ENCODE data around the gene KRTAP17-1.

Gene KRTAP17-1

GRCh38 chr17:41304091-41304490 is 11.4 kb downstream of the KRTAP17-1 start:
- Mint-ChIP-seq H3K36me3 (ENCODE audit: low read depth) (no peaks in the 10 kb centered on the region), H3K27me3 (ENCODE audit: low read depth, poor library complexity) (peaks cover 8% of the 10 kb centered on the region), H3K9me3 (peaks cover 8% of the 10 kb centered on the region), H3K4me1 (no peaks in the 10 kb centered on the region), H3K27ac (no peak overlapping the region), H3K4me3 (no peak overlapping the region)
- DNase-seq = no peak
- TF ChIP-seq, protein P1, sequence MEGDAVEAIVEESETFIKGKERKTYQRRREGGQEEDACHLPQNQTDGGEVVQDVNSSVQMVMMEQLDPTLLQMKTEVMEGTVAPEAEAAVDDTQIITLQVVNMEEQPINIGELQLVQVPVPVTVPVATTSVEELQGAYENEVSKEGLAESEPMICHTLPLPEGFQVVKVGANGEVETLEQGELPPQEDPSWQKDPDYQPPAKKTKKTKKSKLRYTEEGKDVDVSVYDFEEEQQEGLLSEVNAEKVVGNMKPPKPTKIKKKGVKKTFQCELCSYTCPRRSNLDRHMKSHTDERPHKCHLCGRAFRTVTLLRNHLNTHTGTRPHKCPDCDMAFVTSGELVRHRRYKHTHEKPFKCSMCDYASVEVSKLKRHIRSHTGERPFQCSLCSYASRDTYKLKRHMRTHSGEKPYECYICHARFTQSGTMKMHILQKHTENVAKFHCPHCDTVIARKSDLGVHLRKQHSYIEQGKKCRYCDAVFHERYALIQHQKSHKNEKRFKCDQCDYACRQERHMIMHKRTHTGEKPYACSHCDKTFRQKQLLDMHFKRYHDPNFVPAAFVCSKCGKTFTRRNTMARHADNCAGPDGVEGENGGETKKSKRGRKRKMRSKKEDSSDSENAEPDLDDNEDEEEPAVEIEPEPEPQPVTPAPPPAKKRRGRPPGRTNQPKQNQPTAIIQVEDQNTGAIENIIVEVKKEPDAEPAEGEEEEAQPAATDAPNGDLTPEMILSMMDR (IDR thresholded peaks at IDR 0.05) = no peak

DNA sequence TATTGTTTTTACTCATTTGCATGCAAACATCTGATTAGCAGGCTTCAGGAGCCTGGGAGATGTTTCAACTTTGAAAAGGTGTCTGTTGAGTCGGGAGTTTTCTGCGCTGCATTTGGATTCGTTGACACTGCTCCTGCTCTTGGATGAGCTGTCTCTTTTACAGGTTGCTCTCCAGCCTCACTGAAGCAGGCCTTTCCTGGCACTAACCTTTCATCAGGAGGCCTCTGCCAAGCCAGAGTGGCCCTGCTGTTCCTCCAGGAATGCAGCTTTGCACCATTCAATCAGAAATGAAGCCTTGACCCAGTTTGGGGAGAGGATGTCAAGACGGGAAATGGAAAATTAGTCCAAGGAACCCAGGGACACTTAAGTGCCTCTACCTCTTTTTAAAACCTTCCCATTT is 12.5 kb downstream of the KRTAP17-1 start:
- H3K36me3 Mint-ChIP-seq (ENCODE audit: low read depth) = no peaks in the 10 kb centered on the region
- no peak overlapping the region for H3K4me3 Mint-ChIP-seq
- peaks cover 14% of the 10 kb centered on the region for H3K9me3 Mint-ChIP-seq
- TF ChIP-seq, protein P1 (IDR thresholded peaks at IDR 0.05) = no peak
- no peak overlapping the region for H3K27ac Mint-ChIP-seq
- peaks cover 12% of the 10 kb centered on the region for H3K27me3 Mint-ChIP-seq (ENCODE audit: low read depth, poor library complexity)
- no peaks in the 10 kb centered on the region for H3K4me1 Mint-ChIP-seq
- no peak for DNase-seq

DNA sequence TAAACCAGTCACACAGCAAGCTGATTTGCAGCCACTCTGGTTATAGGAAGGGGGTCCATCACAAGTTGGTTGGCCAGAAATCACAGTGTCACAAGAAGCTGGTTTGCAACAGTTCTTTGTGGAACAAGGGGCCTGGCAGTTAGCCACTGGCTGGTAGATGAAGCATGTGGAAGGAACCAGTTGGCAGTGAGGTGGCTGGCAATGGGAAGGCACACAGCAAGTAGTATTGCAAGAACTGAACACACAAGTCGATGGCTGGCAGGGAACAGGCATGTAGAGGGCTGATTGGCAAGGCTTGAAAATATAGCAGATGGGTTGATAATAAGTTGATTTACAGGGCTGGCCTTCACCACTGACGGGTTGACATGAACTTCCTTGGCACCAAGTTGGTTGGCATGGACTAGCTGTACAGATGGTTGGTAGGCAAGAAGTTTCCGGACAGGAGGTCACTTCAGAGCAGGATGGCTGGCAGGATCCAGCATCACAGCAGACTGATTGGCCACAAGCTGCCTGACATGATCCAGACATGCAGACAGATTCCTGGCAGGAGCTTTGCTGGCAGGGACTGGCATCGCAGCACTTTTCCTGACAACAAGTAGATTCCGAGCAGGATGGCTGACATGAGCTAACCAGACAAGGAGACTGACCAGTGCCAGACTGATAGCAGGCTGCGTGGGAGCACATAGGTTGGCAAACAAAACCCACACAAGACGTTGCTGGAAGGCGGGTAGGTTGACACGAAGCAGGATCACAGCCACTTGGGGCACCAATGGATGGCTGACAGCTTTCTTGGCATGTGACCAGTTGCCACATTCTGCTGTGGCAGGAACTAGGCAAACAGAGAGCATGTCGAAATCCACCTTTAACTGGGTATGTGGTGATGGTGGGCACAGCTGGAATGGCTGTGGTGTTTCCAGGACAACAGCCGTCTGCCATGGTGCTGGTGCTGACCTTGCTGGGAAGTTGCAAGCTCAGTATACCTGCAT is 13.3 kb downstream of the KRTAP17-1 start, which contains the start of gene KRTAP29-1:
KRTAP29-1 (minus strand) TSS at position 936 of the 986 bp plus-strand sequence; CDS start at position 936, 0 bp downstream.
- H3K27me3 Mint-ChIP-seq (ENCODE audit: low read depth, poor library complexity) = peaks cover 9% of the 10 kb centered on the region
- no peak for DNase-seq
- peaks cover 16% of the 10 kb centered on the region for H3K9me3 Mint-ChIP-seq
- H3K4me3 Mint-ChIP-seq = no peak within 1 kb of the TSS
- no peak within 1 kb of the TSS for H3K27ac Mint-ChIP-seq
- no peaks in the 10 kb centered on the region for H3K36me3 Mint-ChIP-seq (ENCODE audit: low read depth)
- TF ChIP-seq, protein P1 (IDR thresholded peaks at IDR 0.05) = no peak
- no peaks in the 10 kb centered on the region for H3K4me1 Mint-ChIP-seq

DNA sequence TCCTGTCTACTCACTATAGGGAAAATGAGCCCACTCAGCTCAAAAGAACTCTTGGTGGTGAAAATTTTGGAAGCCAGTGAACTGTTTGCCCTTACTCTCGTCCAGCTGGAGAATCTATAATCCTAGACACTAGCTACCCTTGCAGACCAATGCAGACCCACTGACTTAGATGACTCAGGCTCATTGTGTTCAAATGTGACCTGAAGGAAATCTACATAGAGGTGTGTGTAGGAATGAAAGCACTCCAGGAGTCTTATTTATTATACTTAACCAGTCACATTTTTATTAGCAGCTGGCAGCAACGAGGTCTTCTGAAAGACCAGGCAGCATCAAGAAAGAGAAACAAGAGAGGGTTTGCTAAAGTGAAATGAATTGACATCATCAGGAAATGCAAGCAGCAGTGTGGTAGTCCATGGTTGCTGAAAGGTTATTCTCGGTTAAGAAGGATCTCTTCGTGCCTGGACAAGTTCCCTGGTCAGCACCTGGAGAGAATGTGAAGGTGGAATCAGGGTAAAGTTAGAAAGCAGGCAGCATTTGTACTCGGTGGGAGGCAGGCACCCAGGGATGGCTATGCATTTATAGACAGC is 14.2 kb downstream of the KRTAP17-1 start:
- no peak overlapping the region for H3K27ac Mint-ChIP-seq
- no peak overlapping the region for H3K4me3 Mint-ChIP-seq
- TF ChIP-seq, protein P1 (IDR thresholded peaks at IDR 0.05) = no peak
- H3K36me3 Mint-ChIP-seq (ENCODE audit: low read depth) = no peaks in the 10 kb centered on the region
- peaks cover 16% of the 10 kb centered on the region for H3K9me3 Mint-ChIP-seq
- DNase-seq = no peak
- no peaks in the 10 kb centered on the region for H3K4me1 Mint-ChIP-seq
- peaks cover 7% of the 10 kb centered on the region for H3K27me3 Mint-ChIP-seq (ENCODE audit: low read depth, poor library complexity)

GRCh38 chr17:41298458-41299135 is 16.9 kb downstream of the KRTAP17-1 start:
- H3K4me3 Mint-ChIP-seq = no peak overlapping the region
- H3K9me3 Mint-ChIP-seq = peaks cover 19% of the 10 kb centered on the region
- H3K36me3 Mint-ChIP-seq (ENCODE audit: low read depth) = no peaks in the 10 kb centered on the region
- TF ChIP-seq, protein P1 (IDR thresholded peaks at IDR 0.05) = no peak
- DNase-seq = no peak
- H3K27me3 Mint-ChIP-seq (ENCODE audit: low read depth, poor library complexity) = peaks cover 10% of the 10 kb centered on the region
- no peak overlapping the region for H3K27ac Mint-ChIP-seq
- no peaks in the 10 kb centered on the region for H3K4me1 Mint-ChIP-seq
